HG02970 (cell line): ENCODE data around the gene SNTA1.
"Not testable (repeated sequence)": the region's sequence is repeated elsewhere in the genome, so short reads cannot be mapped to it uniquely, and the experiment has no call there.

Experiments
- ATAC-seq: cut with Tn5 transposase; IDR thresholded peaks from one replicate; pipeline ENCODE4 v1.9.1; 2021; ENCODE audit warnings: mild to moderate bottlenecking, moderate library complexity, moderate number of reproducible peaks; ENCODE audit not compliant: unreplicated experiment, low FRiP score

SNTA1 gene

GRCh38 chr20:33400812-33401183, 42.8 kb downstream of the SNTA1 start:
- ATAC-seq: no peak

GRCh38 chr20:33399924-33400323, 43.6 kb downstream of the SNTA1 start:
- no peak for ATAC-seq

- no peak for ATAC-seq
Measured at GRCh38 chr20:33394718-33395117, 48.8 kb downstream of the SNTA1 start.

- no peak for ATAC-seq
Measured at GRCh38 chr20:33393609-33394008, 50.0 kb downstream of the SNTA1 start.

- no peak for ATAC-seq
Measured at GRCh38 chr20:33391722-33392415, 51.7 kb downstream of the SNTA1 start.

- ATAC-seq: not testable (repeated sequence)
Measured at GRCh38 chr20:33389326-33389725, 54.2 kb downstream of the SNTA1 start.

GRCh38 chr20:33388268-33388667, 55.3 kb downstream of the SNTA1 start:
- no peak for ATAC-seq

GRCh38 chr20:33387177-33387576, 56.4 kb downstream of the SNTA1 start:
- ATAC-seq: no peak

GRCh38 chr20:33386673-33387072, 56.9 kb downstream of the SNTA1 start:
- no peak for ATAC-seq

- no peak for ATAC-seq
Measured at GRCh38 chr20:33377366-33377765, 66.2 kb downstream of the SNTA1 start.

GRCh38 chr20:33373735-33374605, 69.6 kb downstream of the SNTA1 start:
- no peak for ATAC-seq

GRCh38 chr20:33372993-33373441, 70.5 kb downstream of the SNTA1 start:
- no peak for ATAC-seq

- ATAC-seq: no peak
Measured at GRCh38 chr20:33370291-33370690, 73.3 kb downstream of the SNTA1 start.

- ATAC-seq: no peak
Measured at GRCh38 chr20:33362898-33363297, 80.7 kb downstream of the SNTA1 start.

GRCh38 chr20:33359399-33360261, 83.9 kb downstream of the SNTA1 start:
- ATAC-seq: no peak
